Measurements from ENCODE around the gene IL36RN.

Gene IL36RN

GRCh38 chr2:113079131-113079530, 20.1 kb downstream of the IL36RN start:
- intact Hi-C loops (cut with DNase I; ENCODE audit: low total_unique reads) = no loop called here
- no peaks in the 10 kb centered on the region for H3K4me1 ChIP-seq
- H3K4me3 ChIP-seq = no peak overlapping the region
- no peak for TF ChIP-seq CTCF (IDR thresholded peaks at IDR 0.05)
- DNase-seq = no peak
- H3K36me3 ChIP-seq = no peaks in the 10 kb centered on the region
- H3K9me3 ChIP-seq = no peaks in the 10 kb centered on the region
- H3K27me3 ChIP-seq = peaks cover 0 to 16% of the 10 kb centered on the region in 2 donors
- no peak overlapping the region for H3K27ac ChIP-seq

DNA sequence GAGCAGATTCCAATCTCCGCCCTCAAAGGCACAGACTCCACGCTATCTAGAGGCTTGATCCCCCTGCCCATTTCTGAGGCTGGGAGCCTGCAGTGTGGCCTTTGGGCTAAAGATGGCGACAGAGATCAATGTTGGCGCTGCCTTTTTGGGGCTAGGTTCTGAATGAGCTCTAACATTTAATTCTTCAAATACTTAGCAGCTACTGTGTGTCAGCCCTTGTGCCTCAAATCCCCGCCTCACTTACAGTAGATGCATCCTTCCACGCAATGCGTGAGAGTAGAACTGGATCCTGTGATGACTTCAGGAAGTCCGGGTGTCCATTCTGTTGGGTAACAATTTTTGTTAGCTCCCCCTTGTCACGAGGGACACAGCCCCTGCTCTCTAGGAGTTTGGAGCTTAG, 21.1 kb downstream of the IL36RN start:
- Histone ChIP-seq H3K27me3 (peaks cover 0 to 10% of the 10 kb centered on the region in 2 donors), H3K4me1 (no peaks in the 10 kb centered on the region), H3K36me3 (no peaks in the 10 kb centered on the region), H3K9me3 (no peaks in the 10 kb centered on the region), H3K27ac (no peak overlapping the region), H3K4me3 (no peak overlapping the region)
- intact Hi-C loops (cut with DNase I; ENCODE audit: low total_unique reads) = no loop called here
- no peak for TF ChIP-seq CTCF (IDR thresholded peaks at IDR 0.05)
- no peak for DNase-seq

- H3K27ac ChIP-seq = no peak overlapping the region
- peaks cover 0 to 9% of the 10 kb centered on the region in 2 donors for H3K27me3 ChIP-seq
- no peak overlapping the region for H3K4me3 ChIP-seq
- no peak for TF ChIP-seq CTCF (IDR thresholded peaks at IDR 0.05)
- no peaks in the 10 kb centered on the region for H3K36me3 ChIP-seq
- intact Hi-C loops (cut with DNase I; ENCODE audit: low total_unique reads) = no loop called here
- H3K4me1 ChIP-seq = no peaks in the 10 kb centered on the region
- DNase-seq = no peak
- no peaks in the 10 kb centered on the region for H3K9me3 ChIP-seq
Observed at GRCh38 chr2:113081488-113082210, 22.7 kb downstream of the IL36RN start.

- peaks cover 0 to 9% of the 10 kb centered on the region in 2 donors for H3K27me3 ChIP-seq
- H3K27ac ChIP-seq = no peak overlapping the region
- H3K4me1 ChIP-seq = no peaks in the 10 kb centered on the region
- no peak for DNase-seq
- intact Hi-C loops (cut with DNase I; ENCODE audit: low total_unique reads) = no loop called here
- no peaks in the 10 kb centered on the region for H3K36me3 ChIP-seq
- no peak for TF ChIP-seq CTCF (IDR thresholded peaks at IDR 0.05)
- H3K4me3 ChIP-seq = no peak overlapping the region
- H3K9me3 ChIP-seq = no peaks in the 10 kb centered on the region
Observed at GRCh38 chr2:113083296-113083695, 24.3 kb downstream of the IL36RN start.

DNA sequence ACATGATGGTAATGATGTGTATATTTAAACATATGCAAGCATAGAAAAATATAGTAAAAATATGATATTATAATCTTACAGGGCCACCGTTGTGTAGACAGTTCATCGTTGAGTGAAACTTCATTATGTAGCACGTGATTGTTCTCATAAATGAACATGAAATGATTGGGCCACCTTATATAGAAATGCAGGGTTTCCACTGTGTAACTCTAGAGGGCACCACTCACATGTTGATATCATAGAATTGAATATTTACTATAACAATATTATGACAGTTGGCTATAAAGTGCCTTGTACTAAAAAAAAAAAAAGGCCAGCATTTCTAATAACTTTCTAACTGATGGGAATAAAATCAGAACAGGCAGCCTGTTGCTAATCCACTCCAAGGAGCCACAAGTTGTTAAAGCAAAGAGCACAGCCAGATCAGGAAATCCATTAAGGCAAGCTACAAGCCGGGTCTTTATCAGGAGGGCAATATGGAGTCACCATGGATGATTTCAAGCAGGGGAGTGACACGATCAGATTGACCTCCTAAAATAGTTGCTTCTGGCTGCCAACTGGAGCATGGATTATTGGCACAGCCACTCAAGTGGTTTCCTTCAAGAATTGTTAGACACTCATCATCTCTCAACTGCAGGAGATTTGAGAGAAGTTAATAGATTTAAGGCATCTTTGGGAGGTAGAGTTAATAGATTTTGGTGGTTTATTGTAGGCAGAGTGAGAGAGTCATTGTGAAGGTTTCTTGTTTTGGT, 25.4 kb downstream of the IL36RN start:
- no peaks in the 10 kb centered on the region for H3K9me3 ChIP-seq
- DNase-seq = no peak
- no peaks in the 10 kb centered on the region for H3K4me1 ChIP-seq
- no peak for TF ChIP-seq CTCF (IDR thresholded peaks at IDR 0.05)
- peaks cover 0 to 9% of the 10 kb centered on the region in 2 donors for H3K27me3 ChIP-seq
- no peak overlapping the region for H3K4me3 ChIP-seq
- no peak overlapping the region for H3K27ac ChIP-seq
- H3K36me3 ChIP-seq = no peaks in the 10 kb centered on the region
- intact Hi-C loops (cut with DNase I; ENCODE audit: low total_unique reads) = no loop called here
